H1 (cell line): Measurements from ENCODE around the gene UCHL5. TPM values are rescaled to one million over a fixed set of nuclear protein-coding genes. Genes with fewer than 3 reads are reported as not detected.

Experiments
- CTCF ChIA-PET: fragments of 300-600 bp; sonication (Branson Sonifier 250); formaldehyde crosslinking; loops from one replicate; lab custom pipeline; 2021; ENCODE audit not compliant: partially characterized antibody; lab: Charles Lee
- POLR2A ChIA-PET: fragments of 300-600 bp; sonication (Branson Sonifier 250); formaldehyde crosslinking; loops from one replicate; lab custom pipeline; 2021; ENCODE audit warnings: inconsistent platforms; ENCODE audit not compliant: partially characterized antibody; lab: Charles Lee
- DNase-seq, 2 experiments: peaks; one replicate each; pipeline versions ENCODE4 v3.0.0 to v3.0.0-alpha.2; 2010 to 2022; ENCODE audit warnings: low spot score in 2 of 2, low read depth in 1 of 2, mixed read lengths in 1 of 2
- FAIRE-seq: peaks from 2 replicates; lab custom pipeline; 2011; peaks lifted over from hg19 to GRCh38; lab: Jason Lieb, UNC
- H2AFZ ChIP-seq: 2 replicates; pipeline ENCODE4 v1.8.1; 2012; ENCODE audit warnings: low read length, inconsistent platforms
- H2AK5ac ChIP-seq: 2 replicates; pipeline ENCODE4 v1.6.1; 2013; ENCODE audit warnings: low read depth, low read length
- H2BK120ac ChIP-seq: replicated peaks from 2 replicates; pipeline ENCODE3; 2013; ENCODE audit warnings: low read depth, low read length, inconsistent platforms
- H2BK12ac ChIP-seq: 2 replicates; pipeline ENCODE4 v1.6.1; 2013; ENCODE audit warnings: low read depth, low read length
- H2BK15ac ChIP-seq: 2 replicates; pipeline ENCODE4 v1.6.1; 2013; ENCODE audit warnings: low read length
- H2BK20ac ChIP-seq: 2 replicates; pipeline ENCODE4 v1.6.1; 2013; ENCODE audit warnings: low read length
- H2BK5ac ChIP-seq: 2 replicates; pipeline ENCODE4 v1.6.1; 2013; ENCODE audit warnings: low read depth, low read length
- H3K14ac ChIP-seq: 2 replicates; pipeline ENCODE4 v1.6.1; 2013; ENCODE audit warnings: inconsistent platforms; ENCODE audit not compliant: insufficient read length
- H3K18ac ChIP-seq: 2 replicates; pipeline ENCODE4 v1.6.1; 2013; ENCODE audit warnings: low read length; ENCODE audit errors: extremely low read depth
- H3K23ac ChIP-seq: 2 replicates; pipeline ENCODE4 v1.6.1; 2013; ENCODE audit warnings: inconsistent platforms; ENCODE audit not compliant: insufficient read length
- H3K23me2 ChIP-seq: 2 replicates; pipeline ENCODE4 v1.6.1; 2013; ENCODE audit warnings: low read depth, low read length
- H3K27ac ChIP-seq: 2 replicates; pipeline ENCODE4 v1.6.1; 2011; ENCODE audit warnings: low read depth, low read length, inconsistent platforms
- H3K27me3 ChIP-seq, 4 experiments: replicated peaks in 1 of 4; 1 replicate in 1 of 4; 2 replicates in 3 of 4; pipeline versions ENCODE4 v1.6.1 to v1.8.1; 2011 to 2013; ENCODE audit warnings: low read length in 3 of 4, mild to moderate bottlenecking in 3 of 4, inconsistent platforms in 2 of 4, mixed read lengths in 2 of 4, moderate library complexity in 1 of 4; ENCODE audit not compliant: control insufficient read depth in 3 of 4, insufficient read depth in 3 of 4; ENCODE audit errors: extremely low read depth in 1 of 4
- H3K36me3 ChIP-seq, 4 experiments: 2 replicates each; pipeline versions ENCODE4 v1.6.1 to v1.8.1; 2011 to 2013; ENCODE audit warnings: mild to moderate bottlenecking in 4 of 4, low read length in 3 of 4, moderate library complexity in 2 of 4, control low read depth in 1 of 4, inconsistent platforms in 1 of 4; ENCODE audit not compliant: insufficient read depth in 4 of 4, control insufficient read depth in 2 of 4
- H3K4ac ChIP-seq: replicated peaks from 2 replicates; pipeline ENCODE3; 2013; ENCODE audit warnings: low read length, low read depth, mixed read lengths, inconsistent platforms; ENCODE audit not compliant: insufficient read length
- H3K4me1 ChIP-seq, 4 experiments: replicated peaks in 1 of 4; 1 replicate in 1 of 4; 2 replicates in 3 of 4; pipeline versions ENCODE4 v1.6.1 to v1.8.1; 2011 to 2013; ENCODE audit warnings: low read length in 3 of 4, inconsistent platforms in 2 of 4, mixed read lengths in 1 of 4; ENCODE audit not compliant: insufficient read depth in 4 of 4, control insufficient read depth in 3 of 4
- H3K4me2 ChIP-seq, 2 experiments: 2 replicates each; pipeline versions ENCODE4 v1.6.1 to v1.8.1; 2011 to 2013; ENCODE audit warnings: low read depth in 2 of 2, low read length in 2 of 2, control low read depth in 1 of 2, inconsistent platforms in 1 of 2, mild to moderate bottlenecking in 1 of 2; ENCODE audit not compliant: insufficient read depth in 1 of 2
- H3K4me3 ChIP-seq, 4 experiments: fragments of 200-600, 300-600 bp in 1 of 4; sonication (generic), shearing (Covaris generic), sonication (Bioruptor Twin) in 1 of 4; 2 replicates each; pipeline versions ENCODE4 v1.5.1 to v1.8.1; 2011 to 2016; ENCODE audit warnings: low read length in 4 of 4, low read depth in 3 of 4, control low read depth in 2 of 4, inconsistent platforms in 2 of 4, mild to moderate bottlenecking in 2 of 4, mixed read lengths in 1 of 4, moderate library complexity in 1 of 4; ENCODE audit not compliant: insufficient read depth in 2 of 4; ENCODE audit errors: extremely low read depth in 1 of 4
- H3K56ac ChIP-seq: replicated peaks from 2 replicates; pipeline ENCODE3; 2013; ENCODE audit warnings: low read depth, mild to moderate bottlenecking, mixed read lengths, low read length, inconsistent platforms; ENCODE audit not compliant: insufficient read length
- H3K79me1 ChIP-seq: 2 replicates; pipeline ENCODE4 v1.6.1; 2013; ENCODE audit warnings: low read depth, low read length, control low read depth
- H3K79me2 ChIP-seq, 2 experiments: 2 replicates each; pipeline versions ENCODE4 v1.6.1 to v1.8.1; 2012 to 2013; ENCODE audit warnings: low read length in 2 of 2, mild to moderate bottlenecking in 2 of 2, inconsistent platforms in 1 of 2; ENCODE audit not compliant: insufficient read depth in 2 of 2, control insufficient read depth in 1 of 2
- H3K9ac ChIP-seq, 4 experiments: replicated peaks in 1 of 4; 1 replicate in 1 of 4; 2 replicates in 3 of 4; pipeline versions ENCODE4 v1.6.1 to v1.8.1; 2011 to 2013; ENCODE audit warnings: low read depth in 3 of 4, low read length in 3 of 4, control low read depth in 2 of 4, mild to moderate bottlenecking in 2 of 4, moderate library complexity in 2 of 4, inconsistent platforms in 1 of 4; ENCODE audit errors: extremely low read depth in 1 of 4
- H3K9me3 ChIP-seq, 2 experiments: 2 replicates each; pipeline versions ENCODE4 v1.6.1 to v1.8.1; 2012 to 2013; ENCODE audit warnings: mild to moderate bottlenecking in 2 of 2, moderate library complexity in 2 of 2, control low read depth in 1 of 2, inconsistent platforms in 1 of 2, low read depth in 1 of 2, low read length in 1 of 2, mixed read lengths in 1 of 2; ENCODE audit not compliant: insufficient read depth in 2 of 2
- H4K20me1 ChIP-seq, 2 experiments: replicated peaks in 1 of 2; 2 replicates each; pipeline versions ENCODE3 to v1.8.1; 2011 to 2013; ENCODE audit warnings: inconsistent platforms in 2 of 2, low read length in 2 of 2, mild to moderate bottlenecking in 1 of 2; ENCODE audit not compliant: insufficient read depth in 2 of 2, control insufficient read depth in 1 of 2
- H4K5ac ChIP-seq: 2 replicates; pipeline ENCODE4 v1.6.1; 2013; ENCODE audit warnings: low read length, low read depth, mixed read lengths, inconsistent platforms; ENCODE audit not compliant: insufficient read length
- H4K8ac ChIP-seq: 2 replicates; pipeline ENCODE4 v1.8.0; 2013; ENCODE audit warnings: mild to moderate bottlenecking, moderate library complexity, low read length, inconsistent platforms; ENCODE audit not compliant: insufficient read depth; ENCODE audit errors: extremely low read depth
- H4K91ac ChIP-seq: replicated peaks from 2 replicates; pipeline ENCODE3; 2013; ENCODE audit warnings: low read length, mixed read lengths, inconsistent platforms; ENCODE audit not compliant: insufficient read length
- SAP30 ChIP-seq: fragments of 300-600 bp; sonication (generic); IDR thresholded peaks from 2 replicates; pipeline ENCODE4 v1.7.1; 2012; ENCODE audit warnings: low read length, moderate library complexity, mild to moderate bottlenecking, inconsistent platforms; ENCODE audit not compliant: insufficient read depth, insufficient replicate concordance
- SP4 ChIP-seq: IDR thresholded peaks from 2 replicates; pipeline ENCODE4 v1.6.1; 2012; ENCODE audit warnings: low read length, inconsistent platforms
- SUZ12 ChIP-seq: fragments of 200-600 bp; sonication (generic); IDR thresholded peaks from 2 replicates; pipeline ENCODE4 v1.6.1; 2012; ENCODE audit warnings: mild to moderate bottlenecking, inconsistent platforms, low read length, moderate library complexity, mixed read lengths
- WGBS, 2 experiments: shearing (Covaris generic) in 1 of 2; methylation state at CpG; one replicate each; pipeline versions ENCODE4 v1.1.6 to v1.1.7; 2013 to 2015; ENCODE audit warnings: low lambda C conversion rate in 2 of 2, mixed read lengths in 2 of 2, inconsistent platforms in 1 of 2, low coverage in 1 of 2, missing lambda C conversion rate in 1 of 2; ENCODE audit not compliant: insufficient replicate concordance in 2 of 2, insufficient coverage in 1 of 2, insufficient read length in 1 of 2; ENCODE audit errors: extremely low coverage in 1 of 2, missing lambda C conversion rate in 1 of 2; 5-methylcytosine and 5-hydroxymethylcytosine counted together
- polyA plus RNA-seq, 7 experiments: library from polyadenylated mRNA; depleted of rRNA in 3 of 7; stranded (reverse) in 5 of 7; unstranded in 2 of 7; fragments of >200 nt in 5 of 7; fragments of 200-250 nt in 2 of 7; gene quantifications; 1 replicate in 5 of 7; 2 replicates in 1 of 7; 4 replicates in 1 of 7; pipeline versions ENCODE4 v1.2.1 to v1.2.3, GENCODE V29; 2011 to 2013; ENCODE audit warnings: missing spikeins in 2 of 7, mixed read lengths in 2 of 7
- total RNA-seq: library from RNA; stranded (reverse); fragmentation: NEBNext Ultra II Directional; extraction: Animal tissue kit (Norgen Biotek cat#: 25700); gene quantifications from 2 replicates; pipeline ENCODE4 v1.2.1, GENCODE V29; 2021

The UCHL5 gene
- total and polyA plus RNA-seq, 2 of the 8 experiments (the other 6 are each of a cell fraction or from before 2014, with no cell fraction given) = 12.0 to 40.0 TPM

DNA sequence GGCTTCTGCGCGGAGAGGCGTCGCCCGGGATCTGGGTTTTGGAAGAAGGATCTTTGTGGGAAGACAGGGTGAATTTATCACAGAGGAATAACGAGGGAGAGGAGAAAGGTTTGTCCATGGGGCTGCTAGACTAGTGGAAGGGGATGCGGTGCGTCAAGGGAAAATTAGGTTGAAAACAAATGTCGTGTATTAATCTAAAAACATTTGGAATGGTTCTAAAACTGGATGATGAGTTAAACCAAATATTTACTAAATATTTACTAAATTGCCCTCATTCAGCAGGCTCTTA is 899 bp upstream of the UCHL5 start:
- peak overlapping the region; percentile 92 for H3K27ac ChIP-seq
- H4K91ac ChIP-seq = peak overlapping the region; percentile 82
- peaks cover 9% of the 10 kb centered on the region; the same call in 1 of the 2 replicates for H3K79me1 ChIP-seq
- no peak overlapping the region for H2BK120ac ChIP-seq
- POLR2A ChIA-PET = no interaction called here
- H3K18ac ChIP-seq = no peak overlapping the region; the same call in 1 of the 2 replicates
- WGBS, 2 experiments = 4% methylated on average over 9 of the region's 9 CpGs; no CpG with 5 or more reads in 1 of the 2 experiments
- peak overlapping the region; percentile 43; the same call in 1 of the 2 replicates for H2AFZ ChIP-seq
- peak overlapping the region; percentile 93; the same call in 1 of the 2 replicates for H2BK12ac ChIP-seq
- H4K5ac ChIP-seq = peak overlapping the region; percentile 18
- H3K23me2 ChIP-seq = peaks cover 9% of the 10 kb centered on the region
- DNase-seq (no peak), FAIRE-seq (no peak)
- H3K4ac ChIP-seq = no peak overlapping the region
- peaks cover 20 to 88% of the 10 kb centered on the region in 2 experiments for H3K79me2 ChIP-seq
- peak overlapping the region; percentile 87 to 91 for H3K4me2 ChIP-seq
- peak overlapping the region; percentile 95; the same call in 1 of the 2 replicates for H2BK5ac ChIP-seq
- peaks cover 0 to 5% (median 3%) of the 10 kb centered on the region in 4 experiments; a peak in 3 of 7 replicates for H3K4me1 ChIP-seq
- H3K56ac ChIP-seq = peak overlapping the region; percentile 87
- peaks cover 7 to 10% of the 10 kb centered on the region in 2 experiments for H4K20me1 ChIP-seq
- CTCF ChIA-PET = no interaction called here
- H2AK5ac ChIP-seq = no peak overlapping the region
- no peaks in the 10 kb centered on the region for H3K9me3 ChIP-seq
- no peak overlapping the region for H3K14ac ChIP-seq
- no peak overlapping the region for H2BK20ac ChIP-seq
- no peaks in the 10 kb centered on the region for H3K27me3 ChIP-seq
- H4K8ac ChIP-seq = peak overlapping the region; percentile 98; the same call in 1 of the 2 replicates
- H2BK15ac ChIP-seq = no peak overlapping the region
- no peak for TF ChIP-seq SUZ12
- 0 out of 2 replicates have a peak, but pooled peaks have one; percentile 3 for TF ChIP-seq SP4
- TF ChIP-seq SAP30 = peak; percentile 73
- peak overlapping the region; percentile 95 to 98 (median 96) for H3K9ac ChIP-seq
- H3K36me3 ChIP-seq = no peaks in the 10 kb centered on the region
- H3K4me3 ChIP-seq = peak overlapping the region; percentile 94 to 96 (median 94)
- H3K23ac ChIP-seq = no peak overlapping the region
